ENCODE results near the gene SGCE. TPM values are rescaled to one million over a fixed set of nuclear protein-coding genes. Genes with fewer than 3 reads are reported as not detected.

SGCE gene
- total and polyA plus RNA-seq, 10 donors: 9.6 to 93.7 (median 45.0) TPM

DNA sequence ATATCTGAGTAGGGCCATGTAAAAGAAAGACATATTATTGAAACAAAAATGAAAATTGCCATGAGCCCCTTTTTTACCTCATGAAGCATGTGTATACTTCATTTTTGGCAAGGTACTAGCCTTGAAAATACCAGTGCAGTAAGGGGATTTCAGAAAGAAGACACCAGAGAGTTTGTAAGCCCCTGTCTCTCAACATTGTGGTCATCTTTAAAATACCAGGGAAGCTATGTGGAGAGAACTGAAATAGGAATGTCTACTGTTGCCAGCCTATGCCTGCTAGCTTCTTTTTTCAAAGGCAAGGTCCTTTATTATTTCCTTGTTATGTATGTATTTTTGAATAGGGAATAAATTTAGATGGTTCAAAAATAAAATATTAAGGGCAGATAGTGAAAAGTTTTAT, 88.5 kb downstream of the SGCE start:
- peaks cover 0 to 14% (median under 1%) of the 10 kb centered on the region in 8 donors for H3K9me3 ChIP-seq
- TF ChIP-seq POLR2AphosphoS5 (IDR thresholded peaks at IDR 0.05) (no peak), POLR2A (IDR thresholded peaks at IDR 0.05) (no peak)
- TF ChIP-seq, protein P1, sequence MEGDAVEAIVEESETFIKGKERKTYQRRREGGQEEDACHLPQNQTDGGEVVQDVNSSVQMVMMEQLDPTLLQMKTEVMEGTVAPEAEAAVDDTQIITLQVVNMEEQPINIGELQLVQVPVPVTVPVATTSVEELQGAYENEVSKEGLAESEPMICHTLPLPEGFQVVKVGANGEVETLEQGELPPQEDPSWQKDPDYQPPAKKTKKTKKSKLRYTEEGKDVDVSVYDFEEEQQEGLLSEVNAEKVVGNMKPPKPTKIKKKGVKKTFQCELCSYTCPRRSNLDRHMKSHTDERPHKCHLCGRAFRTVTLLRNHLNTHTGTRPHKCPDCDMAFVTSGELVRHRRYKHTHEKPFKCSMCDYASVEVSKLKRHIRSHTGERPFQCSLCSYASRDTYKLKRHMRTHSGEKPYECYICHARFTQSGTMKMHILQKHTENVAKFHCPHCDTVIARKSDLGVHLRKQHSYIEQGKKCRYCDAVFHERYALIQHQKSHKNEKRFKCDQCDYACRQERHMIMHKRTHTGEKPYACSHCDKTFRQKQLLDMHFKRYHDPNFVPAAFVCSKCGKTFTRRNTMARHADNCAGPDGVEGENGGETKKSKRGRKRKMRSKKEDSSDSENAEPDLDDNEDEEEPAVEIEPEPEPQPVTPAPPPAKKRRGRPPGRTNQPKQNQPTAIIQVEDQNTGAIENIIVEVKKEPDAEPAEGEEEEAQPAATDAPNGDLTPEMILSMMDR (IDR thresholded peaks at IDR 0.05 in 8 of 11, conservative IDR thresholded peaks at IDR 0.05 in 3 of 11): no peak
- intact Hi-C loops (cut with DNase I; ENCODE audit: low total_unique reads): no loop called here
- H3K4me1 ChIP-seq: no peaks in the 10 kb centered on the region
- no peak overlapping the region for H3K27ac ChIP-seq
- DNase-seq: no peak
- H3K36me3 ChIP-seq: peaks cover 0 to 12% (median 0%) of the 10 kb centered on the region in 6 donors
- H3K4me3 ChIP-seq: no peak overlapping the region
- no peaks in the 10 kb centered on the region for H3K27me3 ChIP-seq (replicated peaks in 1 of 7)

DNA sequence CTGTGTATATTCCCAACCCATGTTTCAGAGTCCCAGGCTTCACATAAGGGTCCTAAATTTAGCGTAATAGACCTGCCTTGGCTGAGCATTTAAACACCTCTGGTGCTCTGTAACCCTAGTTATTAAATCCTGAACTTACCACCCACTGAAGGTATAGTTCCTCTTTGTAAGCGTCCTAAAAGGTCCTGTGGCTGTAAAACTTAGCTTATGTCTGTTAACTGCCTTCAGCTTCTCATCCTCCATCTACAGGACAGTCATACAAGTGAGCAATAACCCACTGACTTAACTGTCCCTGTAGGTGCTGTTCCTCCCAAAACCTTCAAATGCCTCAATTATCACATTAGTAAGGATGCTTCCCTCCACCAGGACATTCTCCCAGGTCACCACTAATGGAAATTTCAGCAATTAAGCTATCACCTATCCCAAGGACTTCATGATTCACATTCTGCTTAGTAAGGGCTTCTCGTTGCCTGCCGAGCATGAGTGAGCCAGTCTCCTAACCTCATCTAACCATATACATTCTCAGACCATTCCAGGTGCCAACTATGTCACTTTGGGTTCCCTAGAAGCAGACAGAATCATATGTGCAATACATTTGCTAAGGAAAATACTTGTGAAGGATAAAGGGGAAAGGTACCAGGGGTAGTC, 90.6 kb downstream of the SGCE start:
- TF ChIP-seq POLR2A (IDR thresholded peaks at IDR 0.05): no peak
- WGBS, 5 donors: 85 to 95% (median 87%) methylated on average over 4 of the region's 4 CpGs
- no peak overlapping the region for H3K27ac ChIP-seq

DNA sequence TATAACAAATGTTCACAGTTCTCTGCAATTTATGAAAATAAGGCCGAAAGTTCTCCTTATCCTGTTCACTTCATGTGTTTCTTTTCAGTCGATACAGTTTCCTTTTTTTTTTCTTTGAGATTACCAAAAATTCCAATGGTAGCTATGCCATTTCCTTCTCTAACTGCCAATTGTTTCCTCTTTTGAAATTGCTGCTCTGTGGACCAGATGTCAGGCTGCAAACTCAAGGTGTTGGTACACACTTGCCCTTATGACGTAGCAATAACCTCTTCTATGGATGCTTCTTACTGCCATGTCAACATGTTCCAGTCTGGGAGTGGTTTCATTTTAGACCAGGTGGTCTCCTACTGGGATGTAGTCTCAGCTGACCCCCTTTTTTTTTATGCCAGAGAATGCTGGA, 93.4 kb downstream of the SGCE start:
- TF ChIP-seq POLR2AphosphoS5 (IDR thresholded peaks at IDR 0.05): no peak
- TF ChIP-seq, protein P1 (IDR thresholded peaks at IDR 0.05 in 8 of 11, conservative IDR thresholded peaks at IDR 0.05 in 3 of 11): no peak
- TF ChIP-seq POLR2A (IDR thresholded peaks at IDR 0.05): no peak
- H3K36me3 ChIP-seq: peaks cover 0 to 21% (median 0%) of the 10 kb centered on the region in 6 donors
- DNase-seq: no peak
- no peaks in the 10 kb centered on the region for H3K9me3 ChIP-seq
- no peak overlapping the region for H3K27ac ChIP-seq
- no peaks in the 10 kb centered on the region for H3K4me1 ChIP-seq
- no peak overlapping the region for H3K4me3 ChIP-seq
- WGBS, 5 donors: 44 to 67% (median 58%) methylated on average over 3 of the region's 3 CpGs
- no peaks in the 10 kb centered on the region for H3K27me3 ChIP-seq (replicated peaks in 1 of 7)
- intact Hi-C loops (cut with DNase I; ENCODE audit: low total_unique reads): no loop called here

More for the DNA sequence above, 90.6 kb downstream of the SGCE start:
- intact Hi-C loops (cut with DNase I; ENCODE audit: low total_unique reads): no loop called here
- H3K27me3 ChIP-seq (replicated peaks in 1 of 7): no peaks in the 10 kb centered on the region
- peaks cover 0 to 9% (median 0%) of the 10 kb centered on the region in 8 donors for H3K9me3 ChIP-seq
- H3K4me1 ChIP-seq: no peaks in the 10 kb centered on the region
- DNase-seq: no peak
- H3K36me3 ChIP-seq: peaks cover 0 to 6% (median 0%) of the 10 kb centered on the region in 6 donors
- no peak overlapping the region for H3K4me3 ChIP-seq

DNA sequence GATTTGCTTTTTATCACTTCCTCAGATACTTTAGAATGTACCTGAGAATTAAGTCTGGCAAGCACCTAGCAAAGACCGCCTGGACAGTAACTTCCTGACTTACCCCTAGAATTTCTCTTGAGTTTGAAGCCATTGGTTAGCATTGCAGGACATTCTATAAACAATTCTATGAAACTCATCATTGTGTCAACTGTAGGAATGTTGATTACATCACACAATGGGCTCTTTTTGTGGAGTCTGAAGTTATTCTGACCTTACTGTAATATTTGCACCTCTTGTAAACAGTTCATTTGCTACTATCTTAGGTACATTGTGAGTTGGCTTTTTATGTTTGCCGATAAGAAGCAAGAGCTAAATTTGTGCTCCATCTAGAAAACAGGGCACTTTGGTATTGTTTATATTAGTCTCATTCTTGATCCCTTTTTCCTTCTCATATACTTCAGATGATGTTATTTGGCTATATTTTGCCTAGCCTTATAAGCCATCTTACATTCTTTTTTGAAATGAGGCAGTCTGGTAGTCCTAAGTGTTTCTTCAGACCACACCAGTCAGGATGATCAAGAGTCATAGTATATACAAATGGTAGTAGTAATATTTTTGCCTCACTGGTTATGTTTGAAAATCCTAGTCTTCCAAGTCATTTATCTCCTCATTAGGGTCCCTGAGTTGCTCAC, 94.0 kb downstream of the SGCE start:
- 95 to 100% (median 98%) methylated on average over 2 of the region's 2 CpGs for WGBS, 5 donors
- no peaks in the 10 kb centered on the region for H3K9me3 ChIP-seq
- peaks cover 0 to 21% (median 0%) of the 10 kb centered on the region in 6 donors for H3K36me3 ChIP-seq
- intact Hi-C loops (cut with DNase I; ENCODE audit: low total_unique reads): no loop called here
- H3K4me1 ChIP-seq: peaks cover 0 to 4% (median 0%) of the 10 kb centered on the region in 6 donors
- TF ChIP-seq, protein P1 (IDR thresholded peaks at IDR 0.05 in 8 of 11, conservative IDR thresholded peaks at IDR 0.05 in 3 of 11): no peak
- TF ChIP-seq POLR2A (IDR thresholded peaks at IDR 0.05): no peak
- no peak for TF ChIP-seq POLR2AphosphoS5 (IDR thresholded peaks at IDR 0.05)
- no peak for DNase-seq
- H3K27me3 ChIP-seq (replicated peaks in 1 of 7): no peaks in the 10 kb centered on the region
- no peak overlapping the region for H3K27ac ChIP-seq
- no peak overlapping the region for H3K4me3 ChIP-seq
